ENCODE measurements around the gene SNAP23.

Gene SNAP23

DNA sequence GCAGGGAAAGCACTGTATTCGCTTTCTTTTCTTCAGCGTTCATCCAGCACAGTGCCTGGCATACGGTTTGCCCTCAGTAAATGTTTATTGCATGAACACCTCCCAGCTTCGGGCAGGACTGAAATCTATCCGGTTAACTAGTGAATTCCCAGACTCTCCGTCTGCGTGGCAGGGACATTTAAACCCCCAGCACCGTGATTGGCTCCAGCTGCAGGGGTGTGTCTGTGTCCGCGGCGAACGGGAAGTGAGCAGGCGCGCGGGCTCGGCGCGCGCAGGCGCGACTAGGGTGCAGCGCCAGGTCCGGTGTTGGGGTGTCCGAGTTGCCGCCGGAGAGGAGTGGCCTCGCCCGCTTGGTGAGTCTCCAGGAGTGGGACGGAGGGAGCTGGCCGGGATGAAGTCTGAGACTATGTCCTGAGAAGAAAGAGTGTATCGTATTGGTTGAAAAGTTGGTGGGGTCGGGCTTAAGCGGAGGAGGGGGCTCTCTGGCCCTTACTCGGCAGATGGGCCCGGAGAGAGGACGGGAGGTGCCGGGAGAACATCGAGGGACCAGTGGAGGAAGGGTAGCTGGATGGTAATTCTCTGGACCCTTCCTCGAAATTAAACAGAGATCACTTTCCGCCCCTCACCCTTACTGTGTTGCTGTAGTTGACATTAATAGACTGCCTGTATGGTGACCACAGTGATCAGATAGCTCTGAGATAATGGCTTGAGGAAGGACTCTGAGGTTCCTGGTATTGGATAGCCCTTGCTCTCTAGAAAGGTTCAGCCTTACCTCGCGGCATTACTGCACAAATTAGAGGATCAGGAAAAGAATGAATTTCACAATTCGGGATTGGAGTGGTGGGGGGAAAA, at the start of gene SNAP23:
Gene SNAP23, plus strand, starts transcription at position 274 of the 852 bp plus-strand sequence. CDS start 16,213 bp downstream, outside the sequence.
- peak; percentile 71 to 85 for DNase-seq

GRCh38 chr15:42447599-42447998, 47.8 kb upstream of the SNAP23 start:
- DNase-seq: no peak

- no peak for DNase-seq
Observed at GRCh38 chr15:42448281-42448680, 47.2 kb upstream of the SNAP23 start.

- no peak for DNase-seq
Observed at GRCh38 chr15:42449770-42450424, 45.5 kb upstream of the SNAP23 start.

GRCh38 chr15:42450425-42450790, 45.0 kb upstream of the SNAP23 start:
- no peak for DNase-seq

DNA sequence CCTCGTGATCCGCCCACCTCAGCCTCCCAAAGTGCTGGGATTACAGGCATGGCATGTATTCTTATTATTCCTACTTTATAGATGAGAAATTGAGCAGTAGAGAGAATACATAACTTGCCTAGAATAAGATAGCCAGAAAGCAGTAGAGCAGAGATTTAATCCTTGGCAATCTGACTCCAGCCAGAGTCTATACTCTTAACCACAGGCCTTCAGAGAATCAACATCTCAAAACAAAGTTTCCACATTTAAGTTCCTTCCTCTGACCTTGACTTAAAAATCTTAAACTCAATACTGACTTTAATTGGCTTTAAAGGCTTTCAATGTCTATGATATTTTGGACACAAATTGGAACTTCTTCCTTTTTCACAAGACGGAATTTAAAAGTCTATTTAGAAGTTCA, 41.6 kb upstream of the SNAP23 start:
- no peak for DNase-seq

- no peak for DNase-seq
Observed at GRCh38 chr15:42456531-42456930, 38.9 kb upstream of the SNAP23 start.

DNA sequence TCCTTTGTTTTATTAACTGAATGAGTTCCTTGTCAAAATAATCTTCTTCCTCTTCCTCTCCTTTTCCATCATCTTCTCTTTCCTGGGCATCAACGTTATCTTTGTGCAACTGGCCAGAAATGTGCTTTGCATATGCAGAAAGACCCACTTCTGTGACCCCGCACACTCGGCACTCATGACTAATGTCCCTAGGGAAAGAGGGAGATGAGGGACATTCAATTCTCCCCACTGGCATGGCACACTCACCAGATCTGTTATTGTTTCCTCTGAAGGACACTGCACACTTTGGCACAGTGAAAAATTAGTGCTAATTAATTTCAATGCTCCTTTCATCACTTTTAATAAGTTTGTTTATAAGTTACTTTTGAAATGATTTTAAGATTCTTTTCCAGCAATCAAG, 38.5 kb upstream of the SNAP23 start:
- DNase-seq: no peak

DNA sequence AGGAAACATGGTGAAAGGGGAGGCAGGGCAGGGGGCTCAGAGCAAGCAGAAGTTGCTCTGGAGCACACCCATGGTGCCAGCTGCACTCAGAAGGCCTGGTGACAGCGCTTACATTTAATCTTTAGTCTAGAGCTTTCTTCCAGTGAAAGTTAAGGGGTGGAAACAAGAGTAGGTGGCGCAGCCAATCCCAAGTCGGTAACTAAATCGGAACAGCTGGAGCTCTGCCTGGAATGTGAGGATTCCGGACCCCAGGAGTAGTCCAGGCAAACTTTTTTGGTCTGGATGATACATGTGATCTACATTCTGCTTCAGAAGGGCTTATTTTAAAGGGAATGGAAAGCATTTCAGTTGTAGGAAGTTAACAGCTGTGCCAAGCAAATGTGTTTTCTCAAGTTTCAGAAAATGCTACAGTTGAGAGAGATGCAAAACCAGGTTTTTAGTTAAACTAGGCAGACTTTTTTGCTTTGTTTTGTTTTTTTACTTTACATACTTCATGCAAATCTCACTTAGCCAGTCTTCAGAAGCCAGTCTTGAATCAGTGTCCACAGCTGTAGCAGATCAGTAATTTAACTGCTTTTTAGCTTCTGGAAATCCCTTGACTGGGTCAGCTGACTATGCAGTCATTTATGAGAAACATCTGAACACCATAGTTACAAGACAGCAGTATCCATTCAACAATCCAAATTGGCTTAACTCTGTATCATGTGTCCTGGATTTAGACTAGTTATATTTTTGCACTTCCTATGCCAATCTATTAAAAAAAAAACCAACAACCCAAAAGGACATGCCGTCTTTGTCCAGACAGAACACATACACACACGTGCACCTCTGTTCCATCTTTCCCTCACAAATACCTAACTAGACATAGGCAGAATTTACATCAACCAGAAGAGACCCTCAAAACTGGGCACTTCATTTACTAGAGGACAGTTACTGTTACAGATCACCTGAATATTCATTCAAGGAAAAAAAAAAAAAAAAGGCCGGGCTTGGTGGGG, 37.7 kb upstream of the SNAP23 start:
- no peak for DNase-seq

- DNase-seq: no peak
Observed at GRCh38 chr15:42461261-42461660, 34.2 kb upstream of the SNAP23 start.

- no peak for DNase-seq
Observed at GRCh38 chr15:42465520-42466259, 29.7 kb upstream of the SNAP23 start.

DNA sequence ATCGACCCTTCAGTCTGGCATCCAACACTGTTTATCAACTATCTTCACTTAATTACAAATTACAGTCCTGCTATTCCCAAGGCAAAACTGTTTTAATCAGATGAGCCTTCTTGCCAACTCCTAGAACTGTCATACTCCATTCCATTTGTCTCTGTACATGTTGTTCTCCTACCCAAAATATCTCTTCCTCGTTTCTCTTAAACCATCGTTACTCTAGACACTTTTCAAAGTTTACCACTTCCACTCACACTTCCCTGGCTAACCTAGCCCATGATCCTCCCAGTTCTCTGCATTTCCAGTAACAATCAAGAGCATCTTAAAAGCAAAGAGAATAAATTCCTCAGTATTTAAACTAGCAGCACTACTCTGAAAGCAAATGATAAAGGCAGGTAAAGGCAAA, 24.4 kb upstream of the SNAP23 start:
- DNase-seq: no peak

- no peak for DNase-seq
Observed at GRCh38 chr15:42474827-42475226, 20.6 kb upstream of the SNAP23 start.

- DNase-seq: no peak
Observed at GRCh38 chr15:42482701-42483100, 12.7 kb upstream of the SNAP23 start.

GRCh38 chr15:42483677-42484076, 11.8 kb upstream of the SNAP23 start:
- DNase-seq: no peak

- no peak for DNase-seq
Observed at GRCh38 chr15:42490291-42490670, 5.2 kb upstream of the SNAP23 start.

DNA sequence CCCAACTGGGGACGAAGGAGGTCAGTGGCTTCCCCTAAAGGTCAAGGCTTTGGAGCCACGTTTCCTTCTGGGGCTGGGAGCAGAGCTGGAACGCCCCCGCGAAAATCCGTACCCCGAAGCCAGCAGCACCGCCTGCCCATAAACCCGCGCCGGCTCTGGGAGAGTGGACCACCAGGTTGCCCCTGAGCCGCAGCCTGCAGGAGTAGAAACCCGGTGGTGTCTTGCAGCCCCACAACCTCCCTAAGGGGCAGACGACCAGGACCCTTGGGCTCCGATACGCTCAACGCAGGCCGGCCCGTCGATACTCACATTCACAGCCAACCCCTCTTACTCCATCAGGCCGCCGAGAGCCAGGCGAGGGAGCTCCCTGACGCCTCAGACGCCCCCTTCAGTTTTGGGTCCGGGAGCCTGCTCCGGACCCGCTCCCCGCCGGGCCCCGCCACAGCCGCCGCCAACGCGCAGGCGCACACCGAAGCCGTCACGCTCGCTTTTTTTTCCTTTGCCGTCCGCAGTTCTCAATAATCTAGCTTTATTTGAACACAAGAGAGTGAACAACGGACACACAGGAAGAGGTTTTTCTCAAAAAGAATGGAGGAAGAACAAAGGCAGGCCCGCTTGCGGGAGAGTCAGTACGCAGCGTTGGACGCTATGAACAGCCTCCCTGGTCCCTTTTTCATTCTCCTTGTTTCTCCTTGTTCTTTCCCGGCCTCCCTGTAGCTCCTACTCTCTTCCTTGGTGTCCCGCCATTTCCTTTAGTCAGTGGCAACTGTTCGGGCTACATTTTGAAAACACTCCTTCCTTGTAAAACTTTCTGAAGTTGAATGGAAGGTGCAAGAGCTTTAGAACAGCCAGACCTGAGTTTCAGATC, 4.5 kb upstream of the SNAP23 start, which contains the start of gene ZNF106:
Gene ZNF106, minus strand, starts transcription at position 471 of the 868 bp plus-strand sequence. CDS start 18,852 bp downstream, outside the sequence.
- DNase-seq: peak; percentile 60 to 84

DNA sequence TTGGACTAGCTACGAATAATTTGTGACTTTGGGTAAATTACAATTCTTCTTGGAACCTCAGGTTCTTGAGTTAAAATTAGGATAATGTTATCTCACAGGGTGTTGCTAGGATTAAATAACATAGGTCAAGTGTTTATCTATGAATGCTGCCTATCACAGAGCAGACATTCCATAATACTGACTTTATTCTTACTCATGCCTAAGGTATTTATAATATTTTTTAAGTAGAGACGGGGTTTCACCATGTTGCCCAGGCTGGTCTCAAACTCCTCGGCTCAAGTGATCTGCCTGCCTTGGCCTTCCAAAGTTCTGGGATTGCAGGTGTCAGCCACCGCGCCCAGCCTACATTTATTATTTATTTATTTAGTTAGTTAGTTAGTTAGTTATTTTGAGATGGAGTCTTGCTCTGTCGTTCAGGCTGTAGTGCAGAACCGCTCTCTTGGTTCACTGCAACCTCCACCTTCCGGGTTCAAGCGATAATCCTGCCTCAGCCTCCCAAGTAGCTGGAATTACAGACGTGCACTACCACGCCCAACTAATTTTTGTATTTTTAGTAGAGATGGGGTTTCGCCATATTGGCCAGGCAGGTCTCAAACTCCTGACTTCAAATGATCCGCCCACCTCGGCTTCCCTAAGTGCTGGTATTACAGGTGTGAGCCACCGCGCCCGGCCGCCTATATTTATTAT, 3.8 kb upstream of the SNAP23 start:
- DNase-seq: peak in 1 of 2 experiments; percentile 46

- no peak for DNase-seq
Observed at GRCh38 chr15:42493679-42494078, 1.8 kb upstream of the SNAP23 start.

- peak in 1 of 2 experiments; percentile 26 for DNase-seq
Observed at GRCh38 chr15:42494998-42495360, 455 bp upstream of the SNAP23 start.

Data from SW 1271 (cell line).